ENCODE results near the gene NRXN3. TPM values are rescaled to one million over a fixed set of nuclear protein-coding genes. Genes with fewer than 3 reads are reported as not detected.

NRXN3 gene
- polyA plus RNA-seq, 1 donor (not counting 4 experiments of a cell fraction or from before 2014, with no cell fraction given), result 0.89 TPM

DNA sequence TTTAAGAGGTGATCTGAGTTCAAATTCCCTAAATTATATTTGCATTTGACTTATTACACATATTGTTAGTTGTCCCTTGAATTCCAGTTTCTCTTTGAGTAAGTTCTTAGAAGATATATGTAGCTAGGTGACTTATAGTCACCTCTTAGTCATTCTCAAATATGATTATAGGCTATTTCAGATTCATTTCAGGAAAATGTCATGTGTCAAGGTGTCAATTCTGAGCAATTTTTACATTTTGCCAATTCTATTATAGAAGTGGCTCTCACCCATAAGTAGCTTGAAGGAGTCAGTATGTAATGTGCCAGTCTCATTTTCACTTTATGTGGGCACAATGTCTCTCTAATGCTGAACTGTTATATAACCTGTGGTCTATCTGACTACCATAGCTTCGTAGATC is 1417.7 kb downstream of the NRXN3 start:
- Histone ChIP-seq H3K27me3 (ENCODE audit: control insufficient read depth, extremely low read depth, insufficient read depth, low read length) (no peaks in the 10 kb centered on the region), H3K36me3 (ENCODE audit: control insufficient read depth in 2 of 2, extremely low read depth in 1 of 2, insufficient read depth in 2 of 2, low read length in 2 of 2) (no peaks in the 10 kb centered on the region), H3K27ac (ENCODE audit: control insufficient read depth, insufficient read depth, low read length) (no peak overlapping the region), H3K4me2 (ENCODE audit: control insufficient read depth, extremely low read depth, insufficient read depth, low read depth, low read length) (no peak overlapping the region), H3K4me1 (ENCODE audit: control insufficient read depth, extremely low read depth, insufficient read depth, low read length) (peaks cover 26% of the 10 kb centered on the region), H3K79me2 (ENCODE audit: control insufficient read depth, insufficient read depth, low read length) (no peaks in the 10 kb centered on the region), H3K9me1 (ENCODE audit: control insufficient read depth, extremely low read depth, insufficient read depth, low read length) (no peaks in the 10 kb centered on the region), H3K9ac (ENCODE audit: control insufficient read depth, extremely low read depth, insufficient read depth, low read length) (no peak overlapping the region), H2AFZ (ENCODE audit: control insufficient read depth, low read length) (no peak overlapping the region), H3K4me3 (ENCODE audit: control insufficient read depth in 2 of 3, extremely low read depth in 1 of 3, insufficient read depth in 2 of 3, low read depth in 1 of 3, low read length in 3 of 3) (no peak overlapping the region), H4K20me1 (ENCODE audit: control insufficient read depth, extremely low read depth, insufficient read depth, low read length) (no peaks in the 10 kb centered on the region), H3K9me3 (ENCODE audit: control insufficient read depth, low read depth, low read length) (no peaks in the 10 kb centered on the region)
- dilution Hi-C loops (cut with MboI; ENCODE audit: extremely low pct_ligation_motif_present, low sequenced_read_pairs), result no loop called here
- no peak for TF ChIP-seq EZH2 (IDR thresholded peaks at IDR 0.05; ENCODE audit: low read length)
- TF ChIP-seq, protein P1, sequence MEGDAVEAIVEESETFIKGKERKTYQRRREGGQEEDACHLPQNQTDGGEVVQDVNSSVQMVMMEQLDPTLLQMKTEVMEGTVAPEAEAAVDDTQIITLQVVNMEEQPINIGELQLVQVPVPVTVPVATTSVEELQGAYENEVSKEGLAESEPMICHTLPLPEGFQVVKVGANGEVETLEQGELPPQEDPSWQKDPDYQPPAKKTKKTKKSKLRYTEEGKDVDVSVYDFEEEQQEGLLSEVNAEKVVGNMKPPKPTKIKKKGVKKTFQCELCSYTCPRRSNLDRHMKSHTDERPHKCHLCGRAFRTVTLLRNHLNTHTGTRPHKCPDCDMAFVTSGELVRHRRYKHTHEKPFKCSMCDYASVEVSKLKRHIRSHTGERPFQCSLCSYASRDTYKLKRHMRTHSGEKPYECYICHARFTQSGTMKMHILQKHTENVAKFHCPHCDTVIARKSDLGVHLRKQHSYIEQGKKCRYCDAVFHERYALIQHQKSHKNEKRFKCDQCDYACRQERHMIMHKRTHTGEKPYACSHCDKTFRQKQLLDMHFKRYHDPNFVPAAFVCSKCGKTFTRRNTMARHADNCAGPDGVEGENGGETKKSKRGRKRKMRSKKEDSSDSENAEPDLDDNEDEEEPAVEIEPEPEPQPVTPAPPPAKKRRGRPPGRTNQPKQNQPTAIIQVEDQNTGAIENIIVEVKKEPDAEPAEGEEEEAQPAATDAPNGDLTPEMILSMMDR (optimal IDR thresholded peaks at IDR 0.05 in 1 of 3, IDR thresholded peaks at IDR 0.05 in 1 of 3, conservative IDR thresholded peaks at IDR 0.05 in 1 of 3; ENCODE audit: extremely low read depth in 1 of 3, insufficient read depth in 2 of 3, low read length in 3 of 3), result no peak
- DNase-seq (ENCODE audit: low read depth, low spot score), result no peak
- FAIRE-seq, result no peak

DNA sequence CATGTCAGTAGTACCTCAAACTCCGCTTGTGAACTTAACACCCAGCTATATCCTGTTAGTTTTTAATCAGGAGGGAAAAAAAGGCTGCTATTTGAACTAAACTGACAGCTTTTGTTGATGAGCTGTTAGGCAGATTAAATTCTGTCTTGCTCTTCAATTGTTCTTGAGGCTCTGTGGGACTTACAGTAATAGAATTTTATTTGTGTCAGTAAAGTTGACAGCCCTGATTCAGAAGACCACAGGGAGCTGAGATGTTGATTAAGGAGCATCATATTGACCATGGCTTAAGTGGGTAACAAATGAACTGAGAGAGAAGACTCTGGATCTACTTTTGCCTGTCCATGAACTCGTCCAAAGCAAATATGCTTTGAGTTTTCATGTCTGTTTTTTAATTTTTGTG is 1418.2 kb downstream of the NRXN3 start:
- H3K36me3 ChIP-seq (ENCODE audit: control insufficient read depth in 2 of 2, extremely low read depth in 1 of 2, insufficient read depth in 2 of 2, low read length in 2 of 2), result no peaks in the 10 kb centered on the region
- TF ChIP-seq EZH2 (IDR thresholded peaks at IDR 0.05; ENCODE audit: low read length), result no peak
- TF ChIP-seq, protein P1 (optimal IDR thresholded peaks at IDR 0.05 in 1 of 3, IDR thresholded peaks at IDR 0.05 in 1 of 3, conservative IDR thresholded peaks at IDR 0.05 in 1 of 3; ENCODE audit: extremely low read depth in 1 of 3, insufficient read depth in 2 of 3, low read length in 3 of 3), result no peak
- H3K27me3 ChIP-seq (ENCODE audit: control insufficient read depth, extremely low read depth, insufficient read depth, low read length), result no peaks in the 10 kb centered on the region
- H3K9ac ChIP-seq (ENCODE audit: control insufficient read depth, extremely low read depth, insufficient read depth, low read length), result no peak overlapping the region
- no peaks in the 10 kb centered on the region for H4K20me1 ChIP-seq (ENCODE audit: control insufficient read depth, extremely low read depth, insufficient read depth, low read length)
- H3K79me2 ChIP-seq (ENCODE audit: control insufficient read depth, insufficient read depth, low read length), result no peaks in the 10 kb centered on the region
- no peaks in the 10 kb centered on the region for H3K9me1 ChIP-seq (ENCODE audit: control insufficient read depth, extremely low read depth, insufficient read depth, low read length)
- DNase-seq (ENCODE audit: low read depth, low spot score), result no peak
- no peaks in the 10 kb centered on the region for H3K9me3 ChIP-seq (ENCODE audit: control insufficient read depth, low read depth, low read length)
- FAIRE-seq, result no peak
- peaks cover 26% of the 10 kb centered on the region for H3K4me1 ChIP-seq (ENCODE audit: control insufficient read depth, extremely low read depth, insufficient read depth, low read length)
- H2AFZ ChIP-seq (ENCODE audit: control insufficient read depth, low read length), result no peak overlapping the region
- H3K4me2 ChIP-seq (ENCODE audit: control insufficient read depth, extremely low read depth, insufficient read depth, low read depth, low read length), result no peak overlapping the region
- H3K4me3 ChIP-seq (ENCODE audit: control insufficient read depth in 2 of 3, extremely low read depth in 1 of 3, insufficient read depth in 2 of 3, low read depth in 1 of 3, low read length in 3 of 3), result no peak overlapping the region
- H3K27ac ChIP-seq (ENCODE audit: control insufficient read depth, insufficient read depth, low read length), result no peak overlapping the region
- dilution Hi-C loops (cut with MboI; ENCODE audit: extremely low pct_ligation_motif_present, low sequenced_read_pairs), result no loop called here
